ENCODE results near the gene TRERF1. TPM values are rescaled to one million over a fixed set of nuclear protein-coding genes. Genes with fewer than 3 reads are reported as not detected.
A peak's percentile ranks its signal among the peaks of the same experiment; 100 is the strongest.

The TRERF1 gene
- total RNA-seq, 6 donors from 2014 or later = 2.0 to 7.3 (median 5.4) TPM

DNA sequence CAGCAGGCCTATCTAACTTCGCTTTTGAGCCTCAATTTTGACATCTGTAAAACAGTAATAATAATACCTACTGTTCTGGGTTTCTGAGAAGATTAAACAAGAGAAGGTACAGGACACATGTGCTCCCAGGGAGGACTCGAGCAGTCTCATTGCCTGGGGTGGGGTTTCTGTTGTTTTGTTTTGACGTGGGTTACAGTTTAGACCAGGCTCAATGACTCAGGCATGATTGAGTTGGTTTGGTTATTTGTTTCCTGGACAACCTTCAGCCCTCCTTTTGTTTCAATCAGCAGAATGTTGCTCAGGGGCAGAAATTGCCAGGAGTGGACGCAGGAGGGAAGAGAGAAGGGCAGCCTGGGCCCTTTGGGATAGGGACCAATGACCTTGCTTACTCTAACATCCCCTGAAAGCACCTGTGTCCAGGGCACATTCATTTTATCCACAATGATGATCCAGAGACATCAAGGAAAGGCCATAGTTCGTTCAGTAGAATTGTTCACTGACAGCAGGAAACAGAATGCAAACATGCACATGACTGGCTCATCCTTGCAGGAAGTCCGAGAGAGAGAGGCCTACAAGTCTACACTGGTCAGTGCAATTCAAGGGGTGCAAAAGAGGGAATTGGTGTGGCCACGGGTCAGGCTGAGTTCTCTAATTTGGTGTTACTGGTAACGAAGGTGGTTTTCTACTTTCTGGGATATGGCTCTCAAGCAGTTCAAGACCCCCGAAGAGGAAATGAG lies 159.6 kb downstream of the TRERF1 start:
- 71 to 79% methylated on average over 9 of the region's 9 CpGs for WGBS, 2 donors
- H3K36me3 ChIP-seq = no peaks in the 10 kb centered on the region
- H3K27ac ChIP-seq = peak overlapping the region; percentile 3 to 51 (median 30)
- no peaks in the 10 kb centered on the region for H3K27me3 ChIP-seq
- H3K4me1 ChIP-seq = peaks cover 0 to 33% (median 23%) of the 10 kb centered on the region in 4 donors
- no peak overlapping the region for H3K4me3 ChIP-seq
- TF ChIP-seq, protein P1, sequence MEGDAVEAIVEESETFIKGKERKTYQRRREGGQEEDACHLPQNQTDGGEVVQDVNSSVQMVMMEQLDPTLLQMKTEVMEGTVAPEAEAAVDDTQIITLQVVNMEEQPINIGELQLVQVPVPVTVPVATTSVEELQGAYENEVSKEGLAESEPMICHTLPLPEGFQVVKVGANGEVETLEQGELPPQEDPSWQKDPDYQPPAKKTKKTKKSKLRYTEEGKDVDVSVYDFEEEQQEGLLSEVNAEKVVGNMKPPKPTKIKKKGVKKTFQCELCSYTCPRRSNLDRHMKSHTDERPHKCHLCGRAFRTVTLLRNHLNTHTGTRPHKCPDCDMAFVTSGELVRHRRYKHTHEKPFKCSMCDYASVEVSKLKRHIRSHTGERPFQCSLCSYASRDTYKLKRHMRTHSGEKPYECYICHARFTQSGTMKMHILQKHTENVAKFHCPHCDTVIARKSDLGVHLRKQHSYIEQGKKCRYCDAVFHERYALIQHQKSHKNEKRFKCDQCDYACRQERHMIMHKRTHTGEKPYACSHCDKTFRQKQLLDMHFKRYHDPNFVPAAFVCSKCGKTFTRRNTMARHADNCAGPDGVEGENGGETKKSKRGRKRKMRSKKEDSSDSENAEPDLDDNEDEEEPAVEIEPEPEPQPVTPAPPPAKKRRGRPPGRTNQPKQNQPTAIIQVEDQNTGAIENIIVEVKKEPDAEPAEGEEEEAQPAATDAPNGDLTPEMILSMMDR (IDR thresholded peaks at IDR 0.05) = no peak
- TF ChIP-seq EP300 (IDR thresholded peaks at IDR 0.05) (no peak), POLR2AphosphoS5 (IDR thresholded peaks at IDR 0.05) (no peak), POLR2A (IDR thresholded peaks at IDR 0.05) (no peak)
- peak in 1 of 2 donors; percentile 22 for ATAC-seq (ENCODE audit: low FRiP score in 2 of 2)
- DNase-seq = no peak
- no peaks in the 10 kb centered on the region for H3K9me3 ChIP-seq

DNA sequence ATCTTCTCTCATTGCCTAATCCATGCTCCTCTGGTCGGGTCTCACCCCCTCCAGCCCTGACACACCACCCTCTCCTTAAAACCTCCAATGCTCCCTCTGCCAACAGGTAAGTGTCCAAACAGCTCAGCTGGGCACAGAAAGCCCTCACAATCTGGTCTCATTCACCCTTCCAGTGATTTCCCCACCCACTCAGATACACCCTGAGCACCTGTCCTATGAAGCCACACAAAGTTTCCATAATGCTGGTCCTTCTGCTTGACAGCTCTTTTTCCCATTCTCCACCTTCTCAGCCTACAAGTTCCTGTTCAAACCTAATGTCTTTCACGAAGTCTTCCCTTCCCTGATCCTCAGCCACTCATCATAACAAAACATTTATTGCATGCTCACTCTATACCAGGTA lies 164.0 kb downstream of the TRERF1 start:
- Histone ChIP-seq H3K36me3 (no peaks in the 10 kb centered on the region), H3K4me1 (peaks cover 0 to 12% (median 5%) of the 10 kb centered on the region in 4 donors), H3K4me3 (no peak overlapping the region), H3K27ac (no peak overlapping the region), H3K27me3 (no peaks in the 10 kb centered on the region), H3K9me3 (no peaks in the 10 kb centered on the region)
- ATAC-seq (ENCODE audit: low FRiP score in 2 of 2) = no peak
- no peak for TF ChIP-seq EP300 (IDR thresholded peaks at IDR 0.05)
- no peak for TF ChIP-seq POLR2A (IDR thresholded peaks at IDR 0.05)
- no peak for DNase-seq
- WGBS, 2 donors = 79 to 85% methylated on average over 2 of the region's 2 CpGs

DNA sequence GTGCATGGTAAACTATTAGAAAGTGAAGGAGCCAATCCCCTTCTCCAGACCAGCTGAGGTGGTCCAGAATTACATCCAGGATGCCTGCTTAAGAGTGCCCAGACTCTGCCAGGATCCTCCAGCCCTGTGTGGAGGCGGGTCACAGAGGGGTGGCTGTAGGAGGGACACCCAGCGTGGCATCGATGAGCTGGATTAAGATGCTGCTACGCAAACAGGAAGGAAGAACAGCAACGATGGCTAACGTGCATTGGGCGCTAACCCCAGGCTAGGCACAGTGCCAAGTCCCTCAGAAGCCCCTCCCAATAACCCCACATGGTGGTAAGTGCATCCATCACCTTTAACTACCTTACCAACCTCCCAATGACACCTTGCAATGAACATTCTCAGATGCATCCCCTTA lies 170.2 kb downstream of the TRERF1 start:
- 11 to 37% methylated on average over 6 to 7 of the region's 7 CpGs for WGBS, 2 donors
- ATAC-seq (ENCODE audit: low FRiP score in 2 of 2) (peak in 1 of 2 donors; percentile 55), DNase-seq (no peak)
- TF ChIP-seq EP300 (IDR thresholded peaks at IDR 0.05) = no peak
- no peak for TF ChIP-seq POLR2A (IDR thresholded peaks at IDR 0.05)
- TF ChIP-seq, protein P1 (IDR thresholded peaks at IDR 0.05) = no peak
- no peak for TF ChIP-seq POLR2AphosphoS5 (IDR thresholded peaks at IDR 0.05)
- H3K4me3 ChIP-seq = no peak overlapping the region
- H3K27ac ChIP-seq = peak overlapping the region in 1 of 4 donors; percentile 60
- H3K36me3 ChIP-seq = no peaks in the 10 kb centered on the region
- peaks cover 20 to 43% (median 28%) of the 10 kb centered on the region in 4 donors for H3K4me1 ChIP-seq
- no peaks in the 10 kb centered on the region for H3K9me3 ChIP-seq
- no peaks in the 10 kb centered on the region for H3K27me3 ChIP-seq

DNA sequence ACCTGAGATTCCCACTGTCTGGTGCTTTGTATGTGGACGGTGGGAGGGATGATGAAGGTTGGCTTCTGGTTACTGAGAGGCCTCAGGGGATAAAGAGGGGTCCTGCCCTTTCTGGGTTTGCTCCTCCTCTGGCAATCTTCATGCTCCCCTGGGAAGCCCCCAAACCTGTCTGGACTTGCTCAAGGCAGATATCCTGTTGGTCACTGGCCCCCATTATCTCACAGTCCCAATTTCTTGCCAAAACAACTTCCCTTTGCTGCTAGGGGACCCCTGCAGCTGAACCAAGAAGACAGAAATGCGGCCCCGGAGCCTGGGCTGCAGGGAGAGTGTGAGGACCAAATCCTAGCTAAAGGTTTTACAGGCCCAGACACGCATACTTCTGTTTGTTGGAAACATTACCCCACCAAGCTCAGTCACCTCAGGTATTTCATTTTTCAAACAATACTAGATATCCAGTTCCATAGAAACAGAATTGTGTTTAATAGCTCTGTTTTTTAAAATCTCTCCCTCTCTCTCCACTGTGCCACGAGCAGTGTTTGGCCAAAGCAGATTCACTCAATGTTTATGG lies 170.7 kb downstream of the TRERF1 start:
- no peaks in the 10 kb centered on the region for H3K36me3 ChIP-seq
- WGBS, 2 donors = 84% methylated on average over 5 of the region's 5 CpGs
- H3K4me3 ChIP-seq = no peak overlapping the region
- TF ChIP-seq POLR2A (IDR thresholded peaks at IDR 0.05) = no peak
- TF ChIP-seq, protein P1 (IDR thresholded peaks at IDR 0.05) = no peak
- peak overlapping the region in 2 of 4 donors; percentile 53 to 60 for H3K27ac ChIP-seq
- H3K27me3 ChIP-seq = no peaks in the 10 kb centered on the region
- ATAC-seq (ENCODE audit: low FRiP score in 2 of 2) (no peak), DNase-seq (no peak)
- H3K9me3 ChIP-seq = no peaks in the 10 kb centered on the region
- H3K4me1 ChIP-seq = peaks cover 20 to 43% (median 30%) of the 10 kb centered on the region in 4 donors

GRCh38 chr6:42279966-42280629 lies 171.6 kb downstream of the TRERF1 start:
- H3K36me3 ChIP-seq = no peaks in the 10 kb centered on the region
- ATAC-seq (ENCODE audit: low FRiP score in 2 of 2) (peak in 1 of 2 donors; percentile 12), DNase-seq (peak in 1 of 2 donors; percentile 41)
- peak overlapping the region; percentile 32 to 60 (median 52) for H3K27ac ChIP-seq
- TF ChIP-seq EP300 (IDR thresholded peaks at IDR 0.05) (no peak), POLR2A (IDR thresholded peaks at IDR 0.05) (no peak), POLR2AphosphoS5 (IDR thresholded peaks at IDR 0.05) (no peak)
- TF ChIP-seq, protein P1 (IDR thresholded peaks at IDR 0.05) = no peak
- peak overlapping the region in 2 of 4 donors; percentile 5 to 29 for H3K4me3 ChIP-seq
- WGBS, 2 donors = 36 to 41% methylated on average over 19 to 24 of the region's 24 CpGs
- no peaks in the 10 kb centered on the region for H3K27me3 ChIP-seq
- H3K4me1 ChIP-seq = peaks cover 20 to 43% (median 30%) of the 10 kb centered on the region in 4 donors
- no peaks in the 10 kb centered on the region for H3K9me3 ChIP-seq

Measured in upper lobe of left lung (tissue), 6 donors.